ENCODE results near the gene PODN. TPM values are rescaled to one million over a fixed set of nuclear protein-coding genes. Genes with fewer than 3 reads are reported as not detected.

PODN gene
- total RNA-seq, 4 donors from 2014 or later = 5.1 to 107 (median 19.0) TPM

DNA sequence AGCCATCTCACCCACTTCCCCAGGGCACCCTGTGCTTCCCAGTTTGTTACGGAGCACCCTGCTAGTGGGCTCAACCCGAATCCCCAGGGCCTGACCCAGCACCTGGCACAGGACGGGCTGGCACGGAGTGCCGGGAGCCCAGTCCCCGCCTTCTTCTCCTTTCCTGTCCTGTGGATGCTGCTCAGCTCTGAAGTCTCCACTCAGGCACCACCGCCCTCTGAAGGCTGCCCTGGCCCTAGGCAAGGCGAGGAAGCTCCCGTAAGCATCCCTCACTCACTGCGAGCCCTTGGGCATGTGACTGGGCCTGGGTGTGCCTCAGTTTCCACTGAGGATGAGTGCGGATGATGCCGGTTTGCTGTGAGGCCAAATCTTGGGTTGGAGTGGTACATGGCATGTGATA, 58.6 kb downstream of the PODN start:
- DNase-seq = no peak
- H3K36me3 ChIP-seq = no peaks in the 10 kb centered on the region
- H3K4me3 ChIP-seq = no peak overlapping the region
- H3K27me3 ChIP-seq = peaks cover 0 to 26% (median 0%) of the 10 kb centered on the region in 4 donors
- 57% methylated on average over 4 of the region's 12 CpGs; no CpG with 5 or more reads in 1 of the 2 donors for WGBS, 2 donors
- intact Hi-C loops (cut with DNase I) = no loop called here
- TF ChIP-seq POLR2A (IDR thresholded peaks at IDR 0.05) = no peak
- TF ChIP-seq, protein P1, sequence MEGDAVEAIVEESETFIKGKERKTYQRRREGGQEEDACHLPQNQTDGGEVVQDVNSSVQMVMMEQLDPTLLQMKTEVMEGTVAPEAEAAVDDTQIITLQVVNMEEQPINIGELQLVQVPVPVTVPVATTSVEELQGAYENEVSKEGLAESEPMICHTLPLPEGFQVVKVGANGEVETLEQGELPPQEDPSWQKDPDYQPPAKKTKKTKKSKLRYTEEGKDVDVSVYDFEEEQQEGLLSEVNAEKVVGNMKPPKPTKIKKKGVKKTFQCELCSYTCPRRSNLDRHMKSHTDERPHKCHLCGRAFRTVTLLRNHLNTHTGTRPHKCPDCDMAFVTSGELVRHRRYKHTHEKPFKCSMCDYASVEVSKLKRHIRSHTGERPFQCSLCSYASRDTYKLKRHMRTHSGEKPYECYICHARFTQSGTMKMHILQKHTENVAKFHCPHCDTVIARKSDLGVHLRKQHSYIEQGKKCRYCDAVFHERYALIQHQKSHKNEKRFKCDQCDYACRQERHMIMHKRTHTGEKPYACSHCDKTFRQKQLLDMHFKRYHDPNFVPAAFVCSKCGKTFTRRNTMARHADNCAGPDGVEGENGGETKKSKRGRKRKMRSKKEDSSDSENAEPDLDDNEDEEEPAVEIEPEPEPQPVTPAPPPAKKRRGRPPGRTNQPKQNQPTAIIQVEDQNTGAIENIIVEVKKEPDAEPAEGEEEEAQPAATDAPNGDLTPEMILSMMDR (IDR thresholded peaks at IDR 0.05) = no peak
- H3K9me3 ChIP-seq = no peaks in the 10 kb centered on the region
- H3K4me1 ChIP-seq = peaks cover 0 to 58% (median 24%) of the 10 kb centered on the region in 3 donors
- peak overlapping the region in 2 of 4 donors; percentile 14 to 75 for H3K27ac ChIP-seq

DNA sequence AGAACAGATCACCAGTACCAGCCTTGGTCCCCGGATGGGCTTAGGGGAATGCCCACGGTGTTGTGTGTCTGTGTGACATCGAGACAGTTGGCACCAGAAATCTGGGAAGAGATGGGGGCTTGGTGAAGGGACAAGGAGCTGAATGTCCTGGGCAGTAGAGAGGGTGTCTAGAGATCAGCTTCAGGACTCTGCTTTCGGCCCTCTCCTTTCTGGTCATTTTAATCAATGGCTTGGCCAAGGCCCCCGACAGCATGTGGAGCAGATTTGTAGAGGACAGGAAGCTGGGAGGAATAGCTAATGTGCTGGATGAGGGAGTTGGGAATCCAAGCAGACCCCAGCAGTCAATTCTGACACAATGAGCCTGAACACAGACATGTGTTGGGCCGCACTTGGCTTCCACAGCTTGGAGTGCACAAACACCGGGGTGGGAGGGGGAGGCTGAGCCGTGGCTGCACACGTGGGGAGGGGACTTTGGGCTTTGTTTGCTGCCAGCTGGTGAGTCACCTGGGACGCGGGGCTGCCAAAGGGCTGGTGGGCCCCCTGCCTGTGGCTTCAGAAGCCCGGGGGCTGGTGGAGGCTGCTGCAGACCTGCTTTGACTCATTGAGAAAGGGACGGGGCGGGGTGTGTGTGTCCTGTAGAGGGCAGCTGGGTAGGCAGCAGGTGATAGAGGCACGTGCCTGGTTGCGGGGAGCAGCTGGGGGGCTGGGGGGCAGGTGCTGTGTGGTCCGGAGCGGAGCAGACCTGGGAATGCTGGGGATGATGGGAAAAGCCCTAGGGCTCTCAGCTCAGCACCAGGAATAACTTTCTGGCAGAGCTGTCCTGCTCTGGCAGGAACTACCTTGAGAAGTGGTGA, 59.5 kb downstream of the PODN start:
- Histone ChIP-seq H3K9me3 (no peaks in the 10 kb centered on the region), H3K4me3 (no peak overlapping the region), H3K4me1 (peaks cover 0 to 53% (median 24%) of the 10 kb centered on the region in 3 donors), H3K27me3 (peaks cover 0 to 26% (median 0%) of the 10 kb centered on the region in 4 donors), H3K36me3 (no peaks in the 10 kb centered on the region), H3K27ac (peak overlapping the region in 3 of 4 donors; percentile 23 to 76 (median 75))
- 52 to 58% methylated on average over 8 to 12 of the region's 18 CpGs for WGBS, 2 donors
- intact Hi-C loops (cut with DNase I) = no loop called here
- TF ChIP-seq, protein P1 (IDR thresholded peaks at IDR 0.05) = no peak
- no peak for TF ChIP-seq POLR2A (IDR thresholded peaks at IDR 0.05)
- no peak for DNase-seq

DNA sequence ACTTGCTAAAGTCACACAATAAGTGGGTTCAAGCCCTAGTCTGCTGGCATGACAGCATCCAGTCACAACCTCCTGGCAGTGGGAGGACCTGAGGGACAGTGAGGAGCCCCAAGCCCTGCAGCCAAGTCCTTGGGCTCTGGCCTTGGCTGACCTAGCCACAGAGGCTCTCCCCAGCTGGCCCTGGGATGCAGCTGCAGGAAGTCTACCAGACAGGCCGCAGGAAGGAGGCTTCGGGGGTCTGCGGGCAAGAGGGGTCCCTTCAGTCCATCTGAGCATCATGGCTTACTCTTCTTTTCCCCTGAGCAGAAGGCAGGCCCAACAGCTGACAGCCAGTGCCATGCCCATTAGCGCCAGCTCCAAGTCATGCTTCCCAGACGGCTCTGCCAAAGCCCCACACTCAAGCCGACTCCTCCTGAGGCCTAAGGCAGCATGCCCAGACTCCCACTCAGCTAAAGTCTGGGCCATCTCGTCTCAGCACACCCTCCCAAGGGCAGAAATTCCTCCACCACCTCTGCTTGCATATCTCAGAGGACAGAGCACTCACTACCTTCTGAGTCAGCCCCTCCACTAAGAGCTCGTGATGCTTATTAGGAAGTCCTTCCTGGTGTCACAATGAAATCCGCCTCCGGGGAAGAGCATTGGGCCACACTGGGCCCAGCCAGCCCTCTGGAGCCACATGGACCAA, 60.3 kb downstream of the PODN start:
- peak overlapping the region in 3 of 4 donors; percentile 62 to 76 (median 75) for H3K27ac ChIP-seq
- TF ChIP-seq, protein P1 (IDR thresholded peaks at IDR 0.05) = no peak
- no peak for TF ChIP-seq POLR2A (IDR thresholded peaks at IDR 0.05)
- 50 to 90% methylated on average over 1 to 5 of the region's 10 CpGs for WGBS, 2 donors
- no peaks in the 10 kb centered on the region for H3K9me3 ChIP-seq
- no peaks in the 10 kb centered on the region for H3K36me3 ChIP-seq
- DNase-seq = no peak
- peaks cover 0 to 26% (median 0%) of the 10 kb centered on the region in 4 donors for H3K27me3 ChIP-seq
- peaks cover 0 to 53% (median 24%) of the 10 kb centered on the region in 3 donors for H3K4me1 ChIP-seq
- no peak overlapping the region for H3K4me3 ChIP-seq
- intact Hi-C loops (cut with DNase I) = no loop called here

DNA sequence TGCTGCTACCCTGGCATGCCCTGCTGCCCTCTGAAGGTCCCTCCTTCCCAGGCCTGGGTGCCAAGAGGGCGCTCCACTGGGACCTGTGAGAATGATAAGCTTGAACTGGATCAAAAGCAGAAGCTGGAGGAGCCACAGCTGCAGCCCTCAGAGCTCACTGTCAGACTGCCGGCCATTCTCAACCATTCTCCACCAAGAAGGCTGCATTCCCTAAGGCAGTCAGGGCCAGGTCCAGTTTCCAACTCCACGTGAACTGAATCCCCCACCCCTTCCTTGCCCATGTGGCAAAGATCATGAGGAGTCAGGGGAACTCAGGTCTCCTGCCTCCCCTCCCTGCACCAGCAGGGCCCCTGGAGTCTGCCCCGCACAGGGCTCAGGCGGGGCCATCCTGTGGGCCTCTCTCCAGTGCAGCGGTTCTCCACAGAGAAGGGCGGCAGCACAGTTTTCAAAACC, 61.0 kb downstream of the PODN start:
- H3K27me3 ChIP-seq = peaks cover 0 to 23% (median 0%) of the 10 kb centered on the region in 4 donors
- no peaks in the 10 kb centered on the region for H3K36me3 ChIP-seq
- TF ChIP-seq, protein P1 (IDR thresholded peaks at IDR 0.05) = no peak
- no peak for TF ChIP-seq POLR2A (IDR thresholded peaks at IDR 0.05)
- peak overlapping the region; percentile 42 to 76 (median 68) for H3K27ac ChIP-seq
- H3K4me3 ChIP-seq = no peak overlapping the region
- 74 to 79% methylated on average over 2 of the region's 7 CpGs for WGBS, 2 donors
- H3K9me3 ChIP-seq = no peaks in the 10 kb centered on the region
- intact Hi-C loops (cut with DNase I) = no loop called here
- H3K4me1 ChIP-seq = peaks cover 0 to 53% (median 24%) of the 10 kb centered on the region in 3 donors
- DNase-seq = no peak

Data from esophagus squamous epithelium (tissue), 5 donors.